ENCODE data around the gene RNF213.

Gene RNF213

GRCh38 chr17:80416260-80416939 lies 155.7 kb downstream of the RNF213 start:
- H3K27ac ChIP-seq: peak overlapping the region; percentile 90; the same call in 1 of the 2 replicates
- TF ChIP-seq CTCF (conservative IDR thresholded peaks at IDR 0.05): no peak

- H3K27ac ChIP-seq: no peak overlapping the region
- no peak for TF ChIP-seq CTCF (conservative IDR thresholded peaks at IDR 0.05)
Measured at GRCh38 chr17:80416940-80417293, 156.3 kb downstream of the RNF213 start.

GRCh38 chr17:80418589-80418988 lies 157.9 kb downstream of the RNF213 start:
- TF ChIP-seq CTCF (conservative IDR thresholded peaks at IDR 0.05): no peak
- H3K27ac ChIP-seq: no peak overlapping the region

GRCh38 chr17:80419255-80419654 lies 158.6 kb downstream of the RNF213 start:
- TF ChIP-seq CTCF (conservative IDR thresholded peaks at IDR 0.05): no peak
- H3K27ac ChIP-seq: no peak overlapping the region

GRCh38 chr17:80421381-80422090 lies 160.9 kb downstream of the RNF213 start:
- no peak for TF ChIP-seq CTCF (conservative IDR thresholded peaks at IDR 0.05)
- H3K27ac ChIP-seq: no peak overlapping the region

- H3K27ac ChIP-seq: no peak overlapping the region
- no peak for TF ChIP-seq CTCF (conservative IDR thresholded peaks at IDR 0.05)
Measured at GRCh38 chr17:80422276-80422675, 161.6 kb downstream of the RNF213 start.

- no peak for TF ChIP-seq CTCF (conservative IDR thresholded peaks at IDR 0.05)
- no peak overlapping the region for H3K27ac ChIP-seq
Measured at GRCh38 chr17:80422981-80423380, 162.3 kb downstream of the RNF213 start.

All from VCaP (cell line).